Ascending aorta (tissue), 2 donors: ENCODE data around the gene TEAD1. TPM values are rescaled to one million over a fixed set of nuclear protein-coding genes. Genes with fewer than 3 reads are reported as not detected.

ENCODE experiments used
- DNase-seq, 2 donors: peaks; one replicate each; pipeline ENCODE4 v3.0.0-alpha.2; 2019; ENCODE audit warnings: low spot score in 2 of 2
- H3K27ac ChIP-seq, 2 donors: fragments of 200-600 bp; sonication (generic); one replicate each; pipeline ENCODE4 v1.5.1; 2016 to 2017; ENCODE audit warnings: mild to moderate bottlenecking in 1 of 2
- H3K27me3 ChIP-seq: fragments of 200-600 bp; sonication (generic); one replicate; pipeline ENCODE4 v1.5.1; 2017
- H3K36me3 ChIP-seq, 2 donors: fragments of 200-600 bp; sonication (generic); one replicate each; pipeline ENCODE4 v1.5.1; 2016
- H3K4me1 ChIP-seq, 2 donors: fragments of 200-600 bp; sonication (generic); one replicate each; pipeline ENCODE4 v1.5.1; 2016 to 2017; ENCODE audit warnings: mild to moderate bottlenecking in 1 of 2
- H3K4me3 ChIP-seq, 2 donors: fragments of 200-600 bp; sonication (generic); one replicate each; pipeline ENCODE4 v1.5.1; 2016 to 2017; ENCODE audit warnings: mild to moderate bottlenecking in 1 of 2
- H3K9me3 ChIP-seq, 2 donors: fragments of 200-600 bp; sonication (generic); one replicate each; pipeline ENCODE4 v1.5.1; 2016
- CTCF ChIP-seq, 3 experiments: fragments of 200-600 bp in 2 of 3; fragments of 450-650 bp in 1 of 3; sonication (generic) in 2 of 3; IDR thresholded peaks; one replicate each; pipeline ENCODE4 v1.5.1; 2016 to 2019; ENCODE audit warnings: antibody characterized with exemption in 3 of 3, mild to moderate bottlenecking in 1 of 3, moderate library complexity in 1 of 3
- intact Hi-C: fragments of 100-400 bp; cut with DNase I; formaldehyde crosslinking; loops from one replicate; pipeline ENCODE4 v1.15.1; 2023
- total RNA-seq: library from RNA; depleted of rRNA; stranded (reverse); fragments of >200 nt; gene quantifications from one replicate; pipeline ENCODE4 v1.1.0, GENCODE V29; 2016

The TEAD1 gene
- total RNA-seq, 1 donor from 2014 or later = 112 TPM

GRCh38 chr11:12743834-12744449 is 69.7 kb downstream of the TEAD1 start:
- Histone ChIP-seq H3K4me1 (peaks cover 2 to 3% of the 10 kb centered on the region in 2 donors), H3K9me3 (no peaks in the 10 kb centered on the region), H3K4me3 (no peak overlapping the region), H3K36me3 (no peaks in the 10 kb centered on the region), H3K27ac (no peak overlapping the region), H3K27me3 (no peaks in the 10 kb centered on the region)
- no peak for TF ChIP-seq CTCF (IDR thresholded peaks at IDR 0.05)
- intact Hi-C loops = no loop called here
- no peak for DNase-seq

GRCh38 chr11:12744826-12745502 is 70.7 kb downstream of the TEAD1 start:
- H3K4me3 ChIP-seq = no peak overlapping the region
- TF ChIP-seq CTCF (IDR thresholded peaks at IDR 0.05) = no peak
- peaks cover 2 to 3% of the 10 kb centered on the region in 2 donors for H3K4me1 ChIP-seq
- H3K27ac ChIP-seq = no peak overlapping the region
- H3K36me3 ChIP-seq = no peaks in the 10 kb centered on the region
- intact Hi-C loops = no loop called here
- no peaks in the 10 kb centered on the region for H3K27me3 ChIP-seq
- DNase-seq = no peak
- no peaks in the 10 kb centered on the region for H3K9me3 ChIP-seq

GRCh38 chr11:12745787-12746186 is 71.6 kb downstream of the TEAD1 start:
- Histone ChIP-seq H3K27ac (no peak overlapping the region), H3K4me1 (peaks cover 2 to 3% of the 10 kb centered on the region in 2 donors), H3K27me3 (no peaks in the 10 kb centered on the region), H3K36me3 (no peaks in the 10 kb centered on the region), H3K9me3 (no peaks in the 10 kb centered on the region), H3K4me3 (no peak overlapping the region)
- intact Hi-C loops = no loop called here
- no peak for TF ChIP-seq CTCF (IDR thresholded peaks at IDR 0.05)
- DNase-seq = no peak

- DNase-seq = peak in 1 of 2 donors; percentile 68
- no peak for TF ChIP-seq CTCF (IDR thresholded peaks at IDR 0.05)
- Histone ChIP-seq H3K36me3 (no peaks in the 10 kb centered on the region), H3K27me3 (no peaks in the 10 kb centered on the region), H3K27ac (no peak overlapping the region), H3K4me3 (no peak overlapping the region), H3K9me3 (no peaks in the 10 kb centered on the region), H3K4me1 (peaks cover 2 to 3% of the 10 kb centered on the region in 2 donors)
- intact Hi-C loops = no loop called here
Observed at GRCh38 chr11:12746593-12747097, 72.4 kb downstream of the TEAD1 start.

GRCh38 chr11:12748561-12748960 is 74.3 kb downstream of the TEAD1 start:
- Histone ChIP-seq H3K36me3 (no peaks in the 10 kb centered on the region), H3K4me1 (peaks cover 2 to 3% of the 10 kb centered on the region in 2 donors), H3K9me3 (no peaks in the 10 kb centered on the region), H3K4me3 (no peak overlapping the region), H3K27me3 (no peaks in the 10 kb centered on the region), H3K27ac (no peak overlapping the region)
- no peak for TF ChIP-seq CTCF (IDR thresholded peaks at IDR 0.05)
- no peak for DNase-seq
- intact Hi-C loops = no loop called here
